ENCODE results near the gene CCDC50. TPM values are rescaled to one million over a fixed set of nuclear protein-coding genes. Genes with fewer than 3 reads are reported as not detected.

CCDC50 gene
- total RNA-seq, 1 donor from 2014 or later, result 57.7 TPM

DNA sequence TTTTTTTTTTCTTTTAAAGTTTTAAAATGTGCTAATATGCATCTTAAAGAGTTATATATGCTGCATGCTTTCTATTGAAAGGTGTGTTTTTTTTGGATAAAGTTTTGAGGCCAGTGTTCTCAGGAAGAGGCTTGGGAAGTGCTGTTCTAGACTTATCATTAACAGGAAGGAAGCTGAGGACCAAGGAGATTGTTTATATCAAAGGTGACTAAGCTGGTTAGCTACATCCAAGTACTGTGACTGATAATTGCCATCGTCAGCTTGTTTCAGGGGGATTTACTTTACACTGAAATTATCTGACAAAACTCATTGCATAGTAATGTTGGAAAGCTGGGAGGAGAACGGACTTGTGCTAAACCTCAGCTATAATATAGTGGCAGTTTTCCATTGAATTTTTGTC lies 37.5 kb downstream of the CCDC50 start:
- no peak for TF ChIP-seq CTCF (IDR thresholded peaks at IDR 0.05; ENCODE audit: insufficient read depth, low read length, severe bottlenecking)
- FAIRE-seq (no peak), DNase-seq (ENCODE audit: low read depth) (no peak)
- Histone ChIP-seq H3K4me3 (ENCODE audit: low read depth, low read length) (no peak overlapping the region), H3K27me3 (ENCODE audit: control insufficient read depth, insufficient read depth, low read length) (no peaks in the 10 kb centered on the region), H3K36me3 (ENCODE audit: control insufficient read depth, insufficient read depth, low read length) (peaks cover 3% of the 10 kb centered on the region)

DNA sequence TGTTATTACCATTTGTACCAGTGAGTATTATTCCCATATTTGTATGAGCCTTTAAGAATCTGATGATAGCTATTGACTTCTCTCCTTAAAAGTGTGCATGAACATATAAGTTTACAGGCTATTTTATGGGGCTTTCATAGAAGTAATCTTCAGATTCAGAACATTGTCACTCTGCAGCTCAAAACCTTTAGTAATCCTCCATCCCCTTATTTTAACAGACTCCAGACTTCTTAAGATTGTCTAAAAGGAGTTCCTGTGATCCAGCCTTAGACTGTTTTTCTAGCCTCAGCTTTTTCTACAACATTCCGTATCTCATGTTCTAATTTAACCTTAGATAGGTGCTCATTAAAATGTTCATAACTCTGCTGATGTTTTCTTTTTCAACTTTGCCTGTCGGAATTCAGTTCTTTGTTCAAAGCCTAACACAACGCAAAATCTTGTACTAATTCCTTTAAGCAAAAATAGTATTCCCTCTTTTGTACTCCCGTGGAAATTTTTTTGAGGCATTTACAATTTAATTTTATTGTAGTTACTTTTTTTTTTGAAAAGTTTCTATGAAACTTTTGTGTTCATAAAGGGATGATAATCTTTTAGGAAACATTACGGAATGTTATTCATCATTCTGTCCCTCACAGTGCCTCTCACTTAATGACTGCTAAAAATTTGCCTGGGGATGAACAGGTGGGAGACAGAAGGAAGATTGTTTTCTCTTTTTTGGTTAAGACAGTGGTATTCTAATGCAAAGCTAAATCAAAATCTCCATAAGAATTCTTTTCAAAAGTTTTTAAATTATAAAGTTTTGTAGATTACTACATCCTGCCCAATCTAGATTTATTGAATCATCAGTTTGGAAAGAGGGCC lies 39.8 kb downstream of the CCDC50 start:
- TF ChIP-seq CTCF (IDR thresholded peaks at IDR 0.05; ENCODE audit: insufficient read depth, low read length, severe bottlenecking), result no peak
- FAIRE-seq (no peak), DNase-seq (ENCODE audit: low read depth) (no peak)
- Histone ChIP-seq H3K36me3 (ENCODE audit: control insufficient read depth, insufficient read depth, low read length) (peaks cover 3% of the 10 kb centered on the region), H3K27me3 (ENCODE audit: control insufficient read depth, insufficient read depth, low read length) (no peaks in the 10 kb centered on the region), H3K4me3 (ENCODE audit: low read depth, low read length) (no peak overlapping the region)

DNA sequence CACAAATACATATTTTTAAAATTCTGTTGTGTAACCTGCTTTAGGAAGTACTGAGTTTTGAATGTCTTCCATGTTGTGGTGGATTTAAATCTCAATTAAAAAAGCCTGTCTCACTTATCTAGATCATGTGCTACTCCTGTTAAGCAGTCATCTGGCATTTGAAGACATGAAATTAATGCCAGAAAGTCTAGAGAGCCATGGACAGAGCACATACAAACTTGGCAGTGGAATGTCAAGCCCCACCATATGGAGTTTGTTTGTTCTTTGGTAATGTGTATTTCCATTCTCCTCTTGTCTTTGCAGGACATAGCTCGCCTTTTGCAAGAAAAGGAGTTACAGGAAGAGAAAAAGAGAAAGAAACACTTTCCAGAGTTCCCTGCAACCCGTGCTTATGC lies 40.4 kb downstream of the CCDC50 start:
- no peaks in the 10 kb centered on the region for H3K27me3 ChIP-seq (ENCODE audit: control insufficient read depth, insufficient read depth, low read length)
- FAIRE-seq (no peak), DNase-seq (ENCODE audit: low read depth) (no peak)
- no peak for TF ChIP-seq CTCF (IDR thresholded peaks at IDR 0.05; ENCODE audit: insufficient read depth, low read length, severe bottlenecking)
- peaks cover 2% of the 10 kb centered on the region for H3K36me3 ChIP-seq (ENCODE audit: control insufficient read depth, insufficient read depth, low read length)
- H3K4me3 ChIP-seq (ENCODE audit: low read depth, low read length), result no peak overlapping the region

- DNase-seq (ENCODE audit: low read depth) (no peak), FAIRE-seq (no peak)
- TF ChIP-seq CTCF (IDR thresholded peaks at IDR 0.05; ENCODE audit: insufficient read depth, low read length, severe bottlenecking), result no peak
- H3K4me3 ChIP-seq (ENCODE audit: low read depth, low read length), result no peak overlapping the region
- H3K27me3 ChIP-seq (ENCODE audit: control insufficient read depth, insufficient read depth, low read length), result no peaks in the 10 kb centered on the region
- peaks cover 5% of the 10 kb centered on the region for H3K36me3 ChIP-seq (ENCODE audit: control insufficient read depth, insufficient read depth, low read length)
Measured at GRCh38 chr3:191372122-191372521, 42.9 kb downstream of the CCDC50 start.

GRCh38 chr3:191373327-191373726 lies 44.1 kb downstream of the CCDC50 start:
- Histone ChIP-seq H3K36me3 (ENCODE audit: control insufficient read depth, insufficient read depth, low read length) (peaks cover 5% of the 10 kb centered on the region), H3K27me3 (ENCODE audit: control insufficient read depth, insufficient read depth, low read length) (no peaks in the 10 kb centered on the region), H3K4me3 (ENCODE audit: low read depth, low read length) (no peak overlapping the region)
- no peak for TF ChIP-seq CTCF (IDR thresholded peaks at IDR 0.05; ENCODE audit: insufficient read depth, low read length, severe bottlenecking)
- FAIRE-seq (no peak), DNase-seq (ENCODE audit: low read depth) (no peak)

All from bronchial epithelial cell (primary cell).